ENCODE measurements around the gene CCDC24.
A peak's percentile ranks its signal among the peaks of the same experiment; 100 is the strongest.

CCDC24 gene

GRCh38 chr1:43975249-43975961 lies 16.0 kb upstream of the CCDC24 start:
- H3K4me1 ChIP-seq (ENCODE audit: insufficient read depth, low read length, poor library complexity, severe bottlenecking), result peaks cover 57% of the 10 kb centered on the region
- H4K20me1 ChIP-seq (ENCODE audit: insufficient read depth, low read length, poor library complexity, severe bottlenecking), result peaks cover 36% of the 10 kb centered on the region
- TF ChIP-seq EZH2phosphoT487 (IDR thresholded peaks at IDR 0.05; ENCODE audit: borderline replicate concordance), result no peak
- TF ChIP-seq CTCF (conservative IDR thresholded peaks at IDR 0.05; ENCODE audit: low read length), result no peak
- H3K79me2 ChIP-seq (ENCODE audit: insufficient read depth, low read length), result peaks cover 49% of the 10 kb centered on the region
- no peaks in the 10 kb centered on the region for H3K9me2 ChIP-seq (replicated peaks; ENCODE audit: low read depth, low read length)
- peak overlapping the region; percentile 94 for H2AFZ ChIP-seq (ENCODE audit: low read length)
- no peaks in the 10 kb centered on the region for H3K36me3 ChIP-seq (ENCODE audit: insufficient read depth, low read length)
- H3K27me3 ChIP-seq (ENCODE audit: insufficient read depth, low read length, poor library complexity, severe bottlenecking), result no peaks in the 10 kb centered on the region
- peak overlapping the region; percentile 91 for H3K4me3 ChIP-seq (ENCODE audit: low read length, poor library complexity, severe bottlenecking)
- peak overlapping the region; percentile 93 for H3K4me2 ChIP-seq (ENCODE audit: low read depth, low read length, poor library complexity, severe bottlenecking)
- peak overlapping the region; percentile 90 for H3K9ac ChIP-seq (ENCODE audit: low read depth, low read length, poor library complexity, severe bottlenecking)
- no peaks in the 10 kb centered on the region; the same call in 1 of the 2 replicates for H3F3A ChIP-seq (ENCODE audit: low read depth)
- no peaks in the 10 kb centered on the region for H3K9me3 ChIP-seq (ENCODE audit: insufficient read depth, low read depth, low read length)

GRCh38 chr1:43976045-43976444 lies 15.4 kb upstream of the CCDC24 start:
- H3K36me3 ChIP-seq (ENCODE audit: insufficient read depth, low read length), result no peaks in the 10 kb centered on the region

GRCh38 chr1:43976890-43977289 lies 14.5 kb upstream of the CCDC24 start:
- Histone ChIP-seq H3K9ac (ENCODE audit: low read depth, low read length, poor library complexity, severe bottlenecking) (no peak overlapping the region), H3K79me2 (ENCODE audit: insufficient read depth, low read length) (peaks cover 46% of the 10 kb centered on the region), H4K20me1 (ENCODE audit: insufficient read depth, low read length, poor library complexity, severe bottlenecking) (peaks cover 36% of the 10 kb centered on the region), H3K4me1 (ENCODE audit: insufficient read depth, low read length, poor library complexity, severe bottlenecking) (peaks cover 54% of the 10 kb centered on the region), H2AFZ (ENCODE audit: low read length) (no peak overlapping the region), H3K27me3 (ENCODE audit: insufficient read depth, low read length, poor library complexity, severe bottlenecking) (no peaks in the 10 kb centered on the region), H3F3A (ENCODE audit: low read depth) (no peaks in the 10 kb centered on the region; the same call in 1 of the 2 replicates), H3K9me2 (replicated peaks; ENCODE audit: low read depth, low read length) (no peaks in the 10 kb centered on the region), H3K9me3 (ENCODE audit: insufficient read depth, low read depth, low read length) (no peaks in the 10 kb centered on the region), H3K36me3 (ENCODE audit: insufficient read depth, low read length) (no peaks in the 10 kb centered on the region), H3K4me2 (ENCODE audit: low read depth, low read length, poor library complexity, severe bottlenecking) (peak overlapping the region; percentile 93), H3K4me3 (ENCODE audit: low read length, poor library complexity, severe bottlenecking) (peak overlapping the region; percentile 91)
- TF ChIP-seq CTCF (conservative IDR thresholded peaks at IDR 0.05; ENCODE audit: low read length) (no peak), EZH2phosphoT487 (IDR thresholded peaks at IDR 0.05; ENCODE audit: borderline replicate concordance) (no peak)

More at GRCh38 chr1:43976045-43976444, 15.4 kb upstream of the CCDC24 start:
- Histone ChIP-seq H2AFZ (ENCODE audit: low read length) (no peak overlapping the region), H3K9ac (ENCODE audit: low read depth, low read length, poor library complexity, severe bottlenecking) (peak overlapping the region; percentile 90), H3K79me2 (ENCODE audit: insufficient read depth, low read length) (peaks cover 43% of the 10 kb centered on the region), H3K27me3 (ENCODE audit: insufficient read depth, low read length, poor library complexity, severe bottlenecking) (no peaks in the 10 kb centered on the region), H3K4me2 (ENCODE audit: low read depth, low read length, poor library complexity, severe bottlenecking) (peak overlapping the region; percentile 93), H3K4me3 (ENCODE audit: low read length, poor library complexity, severe bottlenecking) (peak overlapping the region; percentile 91), H4K20me1 (ENCODE audit: insufficient read depth, low read length, poor library complexity, severe bottlenecking) (peaks cover 36% of the 10 kb centered on the region), H3F3A (ENCODE audit: low read depth) (no peaks in the 10 kb centered on the region; the same call in 1 of the 2 replicates), H3K9me2 (replicated peaks; ENCODE audit: low read depth, low read length) (no peaks in the 10 kb centered on the region), H3K9me3 (ENCODE audit: insufficient read depth, low read depth, low read length) (no peaks in the 10 kb centered on the region), H3K4me1 (ENCODE audit: insufficient read depth, low read length, poor library complexity, severe bottlenecking) (peaks cover 54% of the 10 kb centered on the region)
- peak; percentile 38 for TF ChIP-seq CTCF (conservative IDR thresholded peaks at IDR 0.05; ENCODE audit: low read length)
- TF ChIP-seq EZH2phosphoT487 (IDR thresholded peaks at IDR 0.05; ENCODE audit: borderline replicate concordance), result no peak

Data from Loucy (cell line).